Measurements from ENCODE around the gene SHD. TPM values are rescaled to one million over a fixed set of nuclear protein-coding genes. Genes with fewer than 3 reads are reported as not detected.
A peak's percentile ranks its signal among the peaks of the same experiment; 100 is the strongest.

Gene SHD
- total RNA-seq, 2 experiments from 2014 or later = 0.14 to 0.64 TPM

GRCh38 chr19:4294389-4294788, 15.3 kb downstream of the SHD start:
- Histone ChIP-seq H3K9me3 (ENCODE audit: control insufficient read depth in 1 of 2, insufficient read depth in 1 of 2, low read length in 2 of 2) (no peaks in the 10 kb centered on the region), H3K4me3 (ENCODE audit: low read length) (no peak overlapping the region), H3K36me3 (ENCODE audit: insufficient read depth, low read length) (peaks cover 2% of the 10 kb centered on the region), H3K27me3 (ENCODE audit: control insufficient read depth in 1 of 2, insufficient read depth in 2 of 2, low read length in 2 of 2) (no peaks in the 10 kb centered on the region), H3K4me1 (ENCODE audit: insufficient read depth, low read length) (peaks cover 11% of the 10 kb centered on the region), H3K27ac (ENCODE audit: low read depth in 1 of 2, low read length in 2 of 2) (no peak overlapping the region)
- Mint-ChIP-seq H3K4me1 (ENCODE audit: low read depth) (peaks cover 8% of the 10 kb centered on the region), H3K27ac (no peak overlapping the region), H3K27me3 (no peaks in the 10 kb centered on the region), H3K36me3 (ENCODE audit: low read depth) (peaks cover 27% of the 10 kb centered on the region), H3K9me3 (no peaks in the 10 kb centered on the region), H3K4me3 (no peak overlapping the region)
- POLR2A ChIA-PET = no interaction called here
- DNase-seq = no peak
- intact Hi-C loops (cut with DNase I, micrococcal nuclease) = no loop called here
- ATAC-seq (ENCODE audit: poor library complexity) = no peak
- TF ChIP-seq CTCF (IDR thresholded peaks at IDR 0.05) = no peak
- CTCF ChIA-PET = no interaction called here

- H3K4me3 ChIP-seq (ENCODE audit: low read length) = no peak overlapping the region
- CTCF ChIA-PET = no interaction called here
- peak overlapping the region; percentile 30 for H3K27ac Mint-ChIP-seq
- H3K4me1 ChIP-seq (ENCODE audit: insufficient read depth, low read length) = peaks cover 14% of the 10 kb centered on the region
- ATAC-seq (ENCODE audit: poor library complexity) (no peak), DNase-seq (no peak)
- H3K27me3 Mint-ChIP-seq = no peaks in the 10 kb centered on the region
- TF ChIP-seq CTCF (IDR thresholded peaks at IDR 0.05) = no peak
- intact Hi-C loops (cut with DNase I, micrococcal nuclease) = no loop called here
- no peaks in the 10 kb centered on the region for H3K27me3 ChIP-seq (ENCODE audit: control insufficient read depth in 1 of 2, insufficient read depth in 2 of 2, low read length in 2 of 2)
- no peak overlapping the region for H3K4me3 Mint-ChIP-seq
- no peak overlapping the region for H3K27ac ChIP-seq (ENCODE audit: low read depth in 1 of 2, low read length in 2 of 2)
- POLR2A ChIA-PET = no interaction called here
- H3K36me3 ChIP-seq (ENCODE audit: insufficient read depth, low read length) = peaks cover 2% of the 10 kb centered on the region
- H3K4me1 Mint-ChIP-seq (ENCODE audit: low read depth) = peaks cover 16% of the 10 kb centered on the region
- peaks cover 23% of the 10 kb centered on the region for H3K36me3 Mint-ChIP-seq (ENCODE audit: low read depth)
- no peaks in the 10 kb centered on the region for H3K9me3 Mint-ChIP-seq
- H3K9me3 ChIP-seq (ENCODE audit: control insufficient read depth in 1 of 2, insufficient read depth in 1 of 2, low read length in 2 of 2) = no peaks in the 10 kb centered on the region
These were observed 17.1 kb downstream of the SHD start for GRCh38 chr19:4295972-4296771.

GRCh38 chr19:4297901-4298809, 19.1 kb downstream of the SHD start:
- H3K27ac ChIP-seq (ENCODE audit: low read depth in 1 of 2, low read length in 2 of 2) = no peak overlapping the region
- no peak for TF ChIP-seq CTCF (IDR thresholded peaks at IDR 0.05)
- ChIA-PET CTCF (interaction anchor here (0.6 kb wide), 1 partner anchor 221 kb away, joined by 3 read pairs; no protein-coding TSS in a partner anchor), POLR2A (interaction anchor here (2.0 kb wide), 1 partner anchor 45 kb away, joined by 9 read pairs; the partner anchor contains the start of gene MPND)
- no peak overlapping the region for H3K4me3 Mint-ChIP-seq
- ATAC-seq (ENCODE audit: poor library complexity) (no peak), DNase-seq (peak in 1 of 14 experiments; percentile 37)
- H3K36me3 ChIP-seq (ENCODE audit: insufficient read depth, low read length) = peaks cover 2% of the 10 kb centered on the region
- H3K27me3 ChIP-seq (ENCODE audit: control insufficient read depth in 1 of 2, insufficient read depth in 2 of 2, low read length in 2 of 2) = no peaks in the 10 kb centered on the region
- peak overlapping the region; percentile 74 for H3K27ac Mint-ChIP-seq
- H3K9me3 ChIP-seq (ENCODE audit: control insufficient read depth in 1 of 2, insufficient read depth in 1 of 2, low read length in 2 of 2) = no peaks in the 10 kb centered on the region
- peaks cover 34% of the 10 kb centered on the region for H3K4me1 Mint-ChIP-seq (ENCODE audit: low read depth)
- peaks cover 34% of the 10 kb centered on the region for H3K4me1 ChIP-seq (ENCODE audit: insufficient read depth, low read length)
- H3K9me3 Mint-ChIP-seq = no peaks in the 10 kb centered on the region
- intact Hi-C loops (cut with DNase I, micrococcal nuclease) = no loop called here
- peaks cover 23% of the 10 kb centered on the region for H3K36me3 Mint-ChIP-seq (ENCODE audit: low read depth)
- H3K27me3 Mint-ChIP-seq = no peaks in the 10 kb centered on the region
- no peak overlapping the region for H3K4me3 ChIP-seq (ENCODE audit: low read length)

Measured in CD4-positive, alpha-beta T cell (primary cell).